ENCODE results near the gene C6.

- TF ChIP-seq RARB (CRISPR knock-in tag; IDR thresholded peaks at IDR 0.05) (no peak), SNAI2 (CRISPR knock-in tag; IDR thresholded peaks at IDR 0.05) (no peak)
Observed at GRCh38 chr5:41243558-41243957, 30.2 kb upstream of the C6 start.
